ENCODE results near the gene CDKN1A. TPM values are rescaled to one million over a fixed set of nuclear protein-coding genes. Genes with fewer than 3 reads are reported as not detected.

The CDKN1A gene
- polyA plus RNA-seq, 1 donor from 2014 or later: 23.0 TPM

DNA sequence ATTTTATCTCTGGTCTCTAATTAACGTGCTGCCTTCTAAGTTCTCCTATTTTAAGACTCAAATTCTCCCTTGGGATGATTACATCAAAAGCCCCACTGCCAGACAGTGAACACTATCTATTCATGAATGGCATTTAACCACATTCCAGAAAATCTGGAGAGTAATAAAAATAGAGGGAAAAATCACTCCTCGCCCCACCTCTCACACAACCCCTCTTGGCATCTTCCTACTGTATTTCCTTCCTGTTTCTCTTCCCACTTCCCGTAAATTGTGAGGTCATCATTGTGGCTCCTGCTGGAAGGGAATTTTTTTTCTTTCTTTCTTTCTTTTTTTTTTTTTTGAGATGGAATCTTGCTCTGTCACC is 50.6 kb downstream of the CDKN1A start:
- Histone ChIP-seq H3K36me3 (ENCODE audit: insufficient read depth, low read length) (no peaks in the 10 kb centered on the region), H3K9me2 (ENCODE audit: insufficient read depth, low read length) (no peaks in the 10 kb centered on the region)

DNA sequence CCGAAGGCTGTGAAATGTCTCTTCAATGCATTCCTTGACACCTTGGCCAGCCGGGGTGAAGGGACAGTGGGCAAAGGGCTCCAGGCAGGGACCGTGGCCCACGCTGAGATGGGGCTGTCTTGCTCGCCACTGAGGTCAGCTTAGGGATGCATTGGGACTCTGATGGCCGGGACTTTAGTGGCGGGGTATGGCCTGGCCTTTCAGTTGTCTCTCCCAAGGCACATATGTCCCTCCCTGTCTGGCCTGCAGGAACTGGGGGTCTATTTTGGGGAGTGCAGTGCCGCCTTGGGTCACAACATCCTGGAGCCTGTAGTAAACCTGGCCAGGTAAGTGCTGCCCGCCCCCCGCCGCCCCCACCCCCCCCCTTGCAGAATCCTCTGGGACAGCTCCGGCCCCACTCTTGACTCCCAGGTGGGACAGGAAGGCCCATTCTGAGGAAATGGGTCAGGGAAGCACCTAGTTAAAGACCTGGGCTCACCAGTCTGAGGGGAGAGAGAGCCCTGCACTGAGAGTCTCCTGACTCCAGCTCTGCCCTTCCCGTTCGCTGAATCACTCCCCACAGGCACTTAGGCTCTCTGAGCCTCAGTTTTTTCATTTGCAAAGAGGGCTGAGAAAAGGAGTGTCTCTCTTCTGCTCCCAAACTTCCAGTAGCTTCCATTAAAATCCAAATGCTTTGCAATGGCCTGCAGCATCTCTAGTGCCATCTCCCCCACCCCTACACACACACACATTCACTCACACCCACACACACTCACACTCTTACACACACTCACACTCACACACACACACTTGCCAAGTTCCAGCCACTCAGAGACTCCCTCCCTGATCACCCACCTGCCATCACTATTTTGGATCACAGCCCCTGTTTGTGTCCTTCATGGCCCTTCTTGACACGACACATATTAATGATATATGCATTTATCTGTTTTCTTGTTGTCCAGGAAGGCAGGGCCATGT is 52.2 kb downstream of the CDKN1A start:
- Histone ChIP-seq H3K9me3 (ENCODE audit: low read length) (no peaks in the 10 kb centered on the region), H3K27me3 (ENCODE audit: insufficient read depth, low read depth, low read length) (no peaks in the 10 kb centered on the region), H3K79me2 (replicated peaks; ENCODE audit: insufficient read depth, low read length) (no peaks in the 10 kb centered on the region), H3K27ac (ENCODE audit: low read length) (no peak overlapping the region), H4K20me1 (ENCODE audit: insufficient read depth) (no peaks in the 10 kb centered on the region), H3K9me2 (ENCODE audit: insufficient read depth, low read length) (no peaks in the 10 kb centered on the region), H3K36me3 (ENCODE audit: insufficient read depth, low read length) (no peaks in the 10 kb centered on the region), H3K4me2 (ENCODE audit: low read length) (no peak overlapping the region), H3F3A (ENCODE audit: insufficient read depth, low read length, poor library complexity, severe bottlenecking) (no peaks in the 10 kb centered on the region), H2AFZ (ENCODE audit: low read depth, low read length) (no peak overlapping the region), H3K4me3 (ENCODE audit: low read length) (no peak overlapping the region), H3K9ac (ENCODE audit: low read length) (no peak overlapping the region)
- TF ChIP-seq, protein P1, sequence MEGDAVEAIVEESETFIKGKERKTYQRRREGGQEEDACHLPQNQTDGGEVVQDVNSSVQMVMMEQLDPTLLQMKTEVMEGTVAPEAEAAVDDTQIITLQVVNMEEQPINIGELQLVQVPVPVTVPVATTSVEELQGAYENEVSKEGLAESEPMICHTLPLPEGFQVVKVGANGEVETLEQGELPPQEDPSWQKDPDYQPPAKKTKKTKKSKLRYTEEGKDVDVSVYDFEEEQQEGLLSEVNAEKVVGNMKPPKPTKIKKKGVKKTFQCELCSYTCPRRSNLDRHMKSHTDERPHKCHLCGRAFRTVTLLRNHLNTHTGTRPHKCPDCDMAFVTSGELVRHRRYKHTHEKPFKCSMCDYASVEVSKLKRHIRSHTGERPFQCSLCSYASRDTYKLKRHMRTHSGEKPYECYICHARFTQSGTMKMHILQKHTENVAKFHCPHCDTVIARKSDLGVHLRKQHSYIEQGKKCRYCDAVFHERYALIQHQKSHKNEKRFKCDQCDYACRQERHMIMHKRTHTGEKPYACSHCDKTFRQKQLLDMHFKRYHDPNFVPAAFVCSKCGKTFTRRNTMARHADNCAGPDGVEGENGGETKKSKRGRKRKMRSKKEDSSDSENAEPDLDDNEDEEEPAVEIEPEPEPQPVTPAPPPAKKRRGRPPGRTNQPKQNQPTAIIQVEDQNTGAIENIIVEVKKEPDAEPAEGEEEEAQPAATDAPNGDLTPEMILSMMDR (IDR thresholded peaks at IDR 0.05; ENCODE audit: poor library complexity, severe bottlenecking): no peak
- TF ChIP-seq POLR2AphosphoS5 (IDR thresholded peaks at IDR 0.05): no peak
- no peak for TF ChIP-seq MXI1 (conservative IDR thresholded peaks at IDR 0.05; ENCODE audit: poor library complexity, severe bottlenecking)
- no peak for TF ChIP-seq EZH2 (IDR thresholded peaks at IDR 0.05; ENCODE audit: borderline replicate concordance, insufficient read depth, low read length, poor library complexity, severe bottlenecking)

More for the DNA sequence above, 50.6 kb downstream of the CDKN1A start:
- Histone ChIP-seq H3K4me3 (ENCODE audit: low read length) (no peak overlapping the region), H3K9me3 (ENCODE audit: low read length) (no peaks in the 10 kb centered on the region), H4K20me1 (ENCODE audit: insufficient read depth) (no peaks in the 10 kb centered on the region), H2AFZ (ENCODE audit: low read depth, low read length) (no peak overlapping the region), H3F3A (ENCODE audit: insufficient read depth, low read length, poor library complexity, severe bottlenecking) (no peaks in the 10 kb centered on the region), H3K79me2 (replicated peaks; ENCODE audit: insufficient read depth, low read length) (no peaks in the 10 kb centered on the region), H3K9ac (ENCODE audit: low read length) (no peak overlapping the region), H3K27me3 (ENCODE audit: insufficient read depth, low read depth, low read length) (no peaks in the 10 kb centered on the region), H3K4me2 (ENCODE audit: low read length) (no peak overlapping the region), H3K27ac (ENCODE audit: low read length) (no peak overlapping the region)
- TF ChIP-seq, protein P2, sequence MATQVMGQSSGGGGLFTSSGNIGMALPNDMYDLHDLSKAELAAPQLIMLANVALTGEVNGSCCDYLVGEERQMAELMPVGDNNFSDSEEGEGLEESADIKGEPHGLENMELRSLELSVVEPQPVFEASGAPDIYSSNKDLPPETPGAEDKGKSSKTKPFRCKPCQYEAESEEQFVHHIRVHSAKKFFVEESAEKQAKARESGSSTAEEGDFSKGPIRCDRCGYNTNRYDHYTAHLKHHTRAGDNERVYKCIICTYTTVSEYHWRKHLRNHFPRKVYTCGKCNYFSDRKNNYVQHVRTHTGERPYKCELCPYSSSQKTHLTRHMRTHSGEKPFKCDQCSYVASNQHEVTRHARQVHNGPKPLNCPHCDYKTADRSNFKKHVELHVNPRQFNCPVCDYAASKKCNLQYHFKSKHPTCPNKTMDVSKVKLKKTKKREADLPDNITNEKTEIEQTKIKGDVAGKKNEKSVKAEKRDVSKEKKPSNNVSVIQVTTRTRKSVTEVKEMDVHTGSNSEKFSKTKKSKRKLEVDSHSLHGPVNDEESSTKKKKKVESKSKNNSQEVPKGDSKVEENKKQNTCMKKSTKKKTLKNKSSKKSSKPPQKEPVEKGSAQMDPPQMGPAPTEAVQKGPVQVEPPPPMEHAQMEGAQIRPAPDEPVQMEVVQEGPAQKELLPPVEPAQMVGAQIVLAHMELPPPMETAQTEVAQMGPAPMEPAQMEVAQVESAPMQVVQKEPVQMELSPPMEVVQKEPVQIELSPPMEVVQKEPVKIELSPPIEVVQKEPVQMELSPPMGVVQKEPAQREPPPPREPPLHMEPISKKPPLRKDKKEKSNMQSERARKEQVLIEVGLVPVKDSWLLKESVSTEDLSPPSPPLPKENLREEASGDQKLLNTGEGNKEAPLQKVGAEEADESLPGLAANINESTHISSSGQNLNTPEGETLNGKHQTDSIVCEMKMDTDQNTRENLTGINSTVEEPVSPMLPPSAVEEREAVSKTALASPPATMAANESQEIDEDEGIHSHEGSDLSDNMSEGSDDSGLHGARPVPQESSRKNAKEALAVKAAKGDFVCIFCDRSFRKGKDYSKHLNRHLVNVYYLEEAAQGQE (IDR thresholded peaks at IDR 0.05; ENCODE audit: borderline replicate concordance): no peak
- TF ChIP-seq EZH2 (IDR thresholded peaks at IDR 0.05; ENCODE audit: borderline replicate concordance, insufficient read depth, low read length, poor library complexity, severe bottlenecking) (no peak), EP300 (conservative IDR thresholded peaks at IDR 0.05; ENCODE audit: poor library complexity, severe bottlenecking) (no peak), POLR2AphosphoS5 (IDR thresholded peaks at IDR 0.05) (no peak), SMC3 (conservative IDR thresholded peaks at IDR 0.05; ENCODE audit: poor library complexity) (no peak), RAD21 (conservative IDR thresholded peaks at IDR 0.05) (no peak), MXI1 (conservative IDR thresholded peaks at IDR 0.05; ENCODE audit: poor library complexity, severe bottlenecking) (no peak), TAF1 (IDR thresholded peaks at IDR 0.05; ENCODE audit: low read depth) (no peak)
- TF ChIP-seq, protein P1 (IDR thresholded peaks at IDR 0.05; ENCODE audit: poor library complexity, severe bottlenecking): no peak

Measured in neural cell (in vitro differentiated cells).